Lung (tissue), 12 donors: ENCODE results near the gene CMC2. TPM values are rescaled to one million over a fixed set of nuclear protein-coding genes. Genes with fewer than 3 reads are reported as not detected.

Source experiments
- ATAC-seq: fragments of 200-7000 bp; cut with Tn5 transposase; one replicate; pipeline ENCODE4 v1.9.1; 2020; ENCODE audit warnings: moderate number of reproducible peaks; ENCODE audit not compliant: insufficient read depth, low FRiP score
- DNase-seq, 3 donors: peaks; one replicate each; pipeline ENCODE4 v3.0.0-alpha.2; 2013 to 2017
- H3K27ac ChIP-seq, 2 donors: one replicate each; pipeline ENCODE4 v1.5.1; 2013; ENCODE audit warnings: mild to moderate bottlenecking in 2 of 2, moderate library complexity in 2 of 2, control low read depth in 1 of 2, inconsistent platforms in 1 of 2, low read depth in 1 of 2, low read length in 1 of 2
- H3K27me3 ChIP-seq, 3 donors: one replicate each; pipeline ENCODE4 v1.5.1; 2013; ENCODE audit warnings: low read length in 2 of 3; ENCODE audit not compliant: control insufficient read depth in 3 of 3, insufficient read depth in 3 of 3
- H3K36me3 ChIP-seq, 4 donors: one replicate each; pipeline ENCODE4 v1.5.1; 2013; ENCODE audit warnings: low read length in 4 of 4, mild to moderate bottlenecking in 1 of 4, moderate library complexity in 1 of 4; ENCODE audit not compliant: control insufficient read depth in 4 of 4, insufficient read depth in 4 of 4
- H3K4me1 ChIP-seq, 5 donors: one replicate each; pipeline ENCODE4 v1.5.1; 2013; ENCODE audit warnings: low read length in 5 of 5, mild to moderate bottlenecking in 2 of 5, moderate library complexity in 1 of 5; ENCODE audit not compliant: control insufficient read depth in 5 of 5, insufficient read depth in 5 of 5
- H3K4me3 ChIP-seq: one replicate; pipeline ENCODE4 v1.5.1; 2013; ENCODE audit warnings: mild to moderate bottlenecking, control low read depth, moderate library complexity
- H3K9ac ChIP-seq, 2 donors: one replicate each; pipeline ENCODE4 v1.5.1; 2013; ENCODE audit warnings: low read length in 2 of 2, control low read depth in 1 of 2; ENCODE audit not compliant: insufficient read depth in 1 of 2
- H3K9me3 ChIP-seq, 4 donors: one replicate each; pipeline ENCODE4 v1.5.1; 2013; ENCODE audit warnings: low read length in 3 of 4, mild to moderate bottlenecking in 1 of 4, moderate library complexity in 1 of 4; ENCODE audit not compliant: control insufficient read depth in 4 of 4, insufficient read depth in 3 of 4
- WGBS, 2 donors: extraction: QIAGEN DNeasy Blood & Tissue Kit; methylation state at CpG; one replicate each; pipeline ENCODE4 v1.1.7; 2013; 5-methylcytosine and 5-hydroxymethylcytosine counted together
- polyA plus RNA-seq, 2 donors: library from polyadenylated mRNA; stranded (reverse); fragments of 200-250 nt; gene quantifications; one replicate each; pipeline ENCODE4 v1.2.1, GENCODE V29; 2013
- total RNA-seq, 2 donors: library from RNA; depleted of rRNA in 1 of 2; stranded (reverse); fragments of >200 nt in 1 of 2; gene quantifications; one replicate each; pipeline ENCODE4 v1.2.1, GENCODE V29; 2014 to 2021
- TF ChIP-seq, protein P1 (sequence below): IDR thresholded peaks from 2 replicates; pipeline ENCODE4 v1.5.1; 2012; ENCODE audit warnings: mild to moderate bottlenecking; ENCODE audit errors: control extremely low read depth, extremely low read depth
- donor health status: control.
- donor health status: control.
- donor health status: Bipolar disorder and iron deficiency.
- donor health status: healthy.
- donor health status: DM: yes; HTN: yes; CAD: no.

The CMC2 gene
- total and polyA plus RNA-seq, 4 donors, result 27.3 to 60.8 (median 44.4) TPM

DNA sequence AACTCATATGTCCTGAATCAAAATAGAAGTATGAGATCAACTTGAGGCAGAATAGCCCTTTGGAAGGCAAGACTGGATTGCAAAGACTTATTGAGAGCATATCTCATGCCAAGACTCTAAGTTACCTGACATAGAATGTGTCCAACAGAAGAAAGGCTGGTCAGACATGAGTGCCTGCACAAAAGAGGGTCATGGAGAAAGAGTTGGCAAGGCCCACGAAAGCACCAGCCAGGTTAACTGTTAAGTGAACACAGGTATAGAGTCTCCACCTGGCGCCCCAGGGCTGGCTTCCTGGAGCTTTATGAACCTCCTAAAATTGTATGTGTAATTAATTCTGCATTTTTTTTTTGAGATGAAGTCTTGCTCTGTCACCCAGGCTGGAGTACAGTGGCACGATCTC lies 71.0 kb downstream of the CMC2 start:
- no peaks in the 10 kb centered on the region for H3K36me3 ChIP-seq
- TF ChIP-seq, protein P1, sequence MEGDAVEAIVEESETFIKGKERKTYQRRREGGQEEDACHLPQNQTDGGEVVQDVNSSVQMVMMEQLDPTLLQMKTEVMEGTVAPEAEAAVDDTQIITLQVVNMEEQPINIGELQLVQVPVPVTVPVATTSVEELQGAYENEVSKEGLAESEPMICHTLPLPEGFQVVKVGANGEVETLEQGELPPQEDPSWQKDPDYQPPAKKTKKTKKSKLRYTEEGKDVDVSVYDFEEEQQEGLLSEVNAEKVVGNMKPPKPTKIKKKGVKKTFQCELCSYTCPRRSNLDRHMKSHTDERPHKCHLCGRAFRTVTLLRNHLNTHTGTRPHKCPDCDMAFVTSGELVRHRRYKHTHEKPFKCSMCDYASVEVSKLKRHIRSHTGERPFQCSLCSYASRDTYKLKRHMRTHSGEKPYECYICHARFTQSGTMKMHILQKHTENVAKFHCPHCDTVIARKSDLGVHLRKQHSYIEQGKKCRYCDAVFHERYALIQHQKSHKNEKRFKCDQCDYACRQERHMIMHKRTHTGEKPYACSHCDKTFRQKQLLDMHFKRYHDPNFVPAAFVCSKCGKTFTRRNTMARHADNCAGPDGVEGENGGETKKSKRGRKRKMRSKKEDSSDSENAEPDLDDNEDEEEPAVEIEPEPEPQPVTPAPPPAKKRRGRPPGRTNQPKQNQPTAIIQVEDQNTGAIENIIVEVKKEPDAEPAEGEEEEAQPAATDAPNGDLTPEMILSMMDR, result no peak
- H3K9me3 ChIP-seq, result no peaks in the 10 kb centered on the region
- no peak overlapping the region for H3K9ac ChIP-seq
- H3K4me3 ChIP-seq, result no peak overlapping the region
- ATAC-seq (no peak), DNase-seq (no peak)
- no peak overlapping the region for H3K27ac ChIP-seq
- 87 to 90% methylated on average over 3 of the region's 3 CpGs for WGBS, 2 donors
- H3K27me3 ChIP-seq, result peaks cover 0 to 7% (median 0%) of the 10 kb centered on the region in 3 donors
- peaks cover 0 to 8% (median 6%) of the 10 kb centered on the region in 5 donors for H3K4me1 ChIP-seq

DNA sequence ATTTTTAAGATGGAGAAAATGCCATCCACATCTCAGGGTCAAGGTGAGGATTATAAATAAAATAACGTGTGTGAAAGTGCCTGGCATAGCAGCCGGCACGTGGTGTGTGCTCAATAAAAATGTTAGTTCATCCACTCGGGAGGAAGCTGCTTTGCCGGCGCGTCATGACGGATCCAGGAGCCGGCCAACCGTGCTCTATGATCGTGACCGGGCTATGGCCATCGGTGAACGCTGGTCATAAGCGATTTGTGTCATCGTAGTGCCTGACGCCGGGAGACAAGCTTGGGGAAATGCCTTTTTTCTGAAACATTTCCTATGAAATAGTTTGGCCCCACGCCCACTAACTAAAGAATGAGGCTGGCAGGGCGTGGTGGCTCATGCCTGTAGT lies 74.0 kb downstream of the CMC2 start:
- ATAC-seq (peak; percentile 56), DNase-seq (peak in 2 of 3 donors; percentile 48 to 63)
- Histone ChIP-seq H3K36me3 (no peaks in the 10 kb centered on the region), H3K4me1 (peaks cover 0 to 8% (median 6%) of the 10 kb centered on the region in 5 donors), H3K4me3 (no peak overlapping the region), H3K9ac (peak overlapping the region; percentile 17 to 54), H3K27me3 (peaks cover 0 to 7% (median 0%) of the 10 kb centered on the region in 3 donors), H3K9me3 (no peaks in the 10 kb centered on the region), H3K27ac (peak overlapping the region in 1 of 2 donors; percentile 54)
- TF ChIP-seq, protein P1, result no peak
- WGBS, 2 donors, result 10 to 23% methylated on average over 20 of the region's 20 CpGs

DNA sequence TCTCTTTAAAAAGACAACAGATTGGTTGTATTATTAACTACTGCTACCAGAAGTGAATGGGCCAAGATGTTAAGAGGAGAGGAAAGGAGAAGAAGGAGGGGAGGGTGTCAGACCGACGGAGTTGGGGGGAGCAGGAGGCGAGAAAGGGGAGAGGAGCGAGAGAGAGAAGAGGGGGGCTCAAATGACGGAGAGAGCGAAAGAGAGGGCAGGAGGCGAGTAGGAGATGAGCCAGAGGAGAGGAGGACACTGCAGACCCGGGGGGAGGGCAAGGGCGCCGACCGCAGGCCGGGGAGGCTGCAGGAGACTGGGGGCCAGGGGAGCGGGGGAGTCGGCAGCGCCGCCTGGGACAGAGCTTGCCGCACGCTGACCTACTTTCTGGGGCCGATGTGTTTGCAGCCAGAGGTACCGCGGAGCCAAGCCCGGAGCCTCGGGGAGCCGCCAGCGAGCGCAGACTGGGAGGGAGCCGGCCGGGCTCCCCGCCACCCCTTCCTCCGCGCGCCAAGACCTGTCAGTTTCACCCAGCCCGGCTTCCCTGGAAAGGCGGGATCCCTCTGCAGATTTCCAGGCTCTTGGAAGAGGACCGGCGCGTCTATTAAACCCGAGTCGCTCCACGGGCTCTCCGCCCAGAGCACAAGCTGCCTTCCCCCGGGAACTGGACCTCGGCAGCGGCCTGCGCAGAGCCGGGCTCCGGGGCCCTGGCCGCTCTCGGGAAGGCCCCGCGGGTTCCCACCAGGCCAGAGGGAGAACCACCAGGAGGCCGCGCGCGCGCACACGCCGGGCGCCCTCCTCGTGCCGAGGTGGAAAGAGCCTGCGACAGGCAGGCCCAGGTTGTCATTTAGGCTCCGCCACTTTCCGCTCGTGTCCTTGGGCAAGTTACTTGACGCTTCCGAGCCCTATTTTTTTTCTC lies 74.6 kb downstream of the CMC2 start:
- Histone ChIP-seq H3K4me1 (peaks cover 0 to 8% (median 6%) of the 10 kb centered on the region in 5 donors), H3K27me3 (peaks cover 0 to 7% (median 0%) of the 10 kb centered on the region in 3 donors), H3K36me3 (no peaks in the 10 kb centered on the region), H3K9me3 (no peaks in the 10 kb centered on the region), H3K27ac (peak overlapping the region; percentile 10 to 64), H3K9ac (peak overlapping the region; percentile 17 to 62), H3K4me3 (peak overlapping the region; percentile 5)
- peak; percentile 75 to 85 (median 82) for DNase-seq
- WGBS, 2 donors, result 1 to 3% methylated on average over 66 to 67 of the region's 67 CpGs
- peak; percentile 68 for ATAC-seq
- TF ChIP-seq, protein P1, result no peak
